HepG2 (cell line): ENCODE measurements around the gene BCCIP.

Experiments used
- NCOA2 ChIP-seq: sonication (generic); formaldehyde crosslinking; IDR thresholded peaks from 2 replicates; pipeline ENCODE4 v1.8.0; 2022; ENCODE audit warnings: inconsistent platforms
- SMYD3 ChIP-seq: sonication (generic); formaldehyde crosslinking; IDR thresholded peaks from 2 replicates; pipeline ENCODE4 v1.8.1; 2023; ENCODE audit warnings: mild to moderate bottlenecking, missing genetic modification reagents
- TBP ChIP-seq: sonication (generic); formaldehyde crosslinking; IDR thresholded peaks from 2 replicates; pipeline ENCODE4 v1.5.0; 2020; ENCODE audit warnings: missing genetic modification reagents
- ZNF503 ChIP-seq: sonication (generic); formaldehyde crosslinking; IDR thresholded peaks from 2 replicates; pipeline ENCODE4 v1.4.0; 2020; ENCODE audit warnings: missing genetic modification reagents
- TF ChIP-seq, protein P1 (sequence below): sonication (generic); formaldehyde crosslinking; IDR thresholded peaks from 2 replicates; pipeline ENCODE4 v1.4.0; 2020; ENCODE audit warnings: missing genetic modification reagents
- TF ChIP-seq, protein P2 (sequence below): sonication (generic); formaldehyde crosslinking; IDR thresholded peaks from 2 replicates; pipeline ENCODE4 v1.4.0; 2020; ENCODE audit warnings: mild to moderate bottlenecking, missing genetic modification reagents

DNA sequence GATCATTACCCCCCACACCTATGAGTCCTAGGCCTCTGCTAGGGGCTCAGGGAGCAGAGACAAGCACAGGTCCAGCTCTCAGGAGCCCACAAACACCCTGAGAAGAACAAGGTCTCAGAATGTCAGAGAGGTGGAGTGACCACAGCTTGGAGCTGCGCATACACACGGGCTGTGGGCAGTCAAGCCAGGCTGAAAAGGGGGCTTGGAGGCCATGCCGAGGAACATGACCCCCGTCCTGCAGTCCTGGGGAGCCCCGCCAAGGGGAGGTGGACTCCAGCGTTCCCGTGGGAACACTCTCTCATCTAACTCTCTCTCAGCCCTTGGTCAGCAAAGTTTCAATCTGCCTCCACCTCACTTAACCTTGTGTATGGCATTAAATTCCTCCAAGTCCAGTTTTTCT is 39.9 kb upstream of the BCCIP start:
- TF ChIP-seq ZNF503 (CRISPR knock-in tag): no peak
- no peak for TF ChIP-seq TBP (CRISPR knock-in tag)
- TF ChIP-seq, protein P1, sequence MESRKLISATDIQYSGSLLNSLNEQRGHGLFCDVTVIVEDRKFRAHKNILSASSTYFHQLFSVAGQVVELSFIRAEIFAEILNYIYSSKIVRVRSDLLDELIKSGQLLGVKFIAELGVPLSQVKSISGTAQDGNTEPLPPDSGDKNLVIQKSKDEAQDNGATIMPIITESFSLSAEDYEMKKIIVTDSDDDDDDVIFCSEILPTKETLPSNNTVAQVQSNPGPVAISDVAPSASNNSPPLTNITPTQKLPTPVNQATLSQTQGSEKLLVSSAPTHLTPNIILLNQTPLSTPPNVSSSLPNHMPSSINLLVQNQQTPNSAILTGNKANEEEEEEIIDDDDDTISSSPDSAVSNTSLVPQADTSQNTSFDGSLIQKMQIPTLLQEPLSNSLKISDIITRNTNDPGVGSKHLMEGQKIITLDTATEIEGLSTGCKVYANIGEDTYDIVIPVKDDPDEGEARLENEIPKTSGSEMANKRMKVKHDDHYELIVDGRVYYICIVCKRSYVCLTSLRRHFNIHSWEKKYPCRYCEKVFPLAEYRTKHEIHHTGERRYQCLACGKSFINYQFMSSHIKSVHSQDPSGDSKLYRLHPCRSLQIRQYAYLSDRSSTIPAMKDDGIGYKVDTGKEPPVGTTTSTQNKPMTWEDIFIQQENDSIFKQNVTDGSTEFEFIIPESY (CRISPR knock-in tag): no peak
- TF ChIP-seq SMYD3 (CRISPR knock-in tag): no peak
- TF ChIP-seq NCOA2 (CRISPR knock-in tag): no peak
- TF ChIP-seq, protein P2, sequence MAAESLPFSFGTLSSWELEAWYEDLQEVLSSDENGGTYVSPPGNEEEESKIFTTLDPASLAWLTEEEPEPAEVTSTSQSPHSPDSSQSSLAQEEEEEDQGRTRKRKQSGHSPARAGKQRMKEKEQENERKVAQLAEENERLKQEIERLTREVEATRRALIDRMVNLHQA (CRISPR knock-in tag): no peak
